NCI-H2171 treated with DMSO at 0.1 percent for 48 hours (cell line): ENCODE measurements around the gene COL8A2.

Source experiments
- DNase-seq: peaks from one replicate; lab custom pipeline; 2025; lab: John Stamatoyannopoulos, UW

COL8A2 gene

GRCh38 chr1:36109041-36109679 is 15.9 kb downstream of the COL8A2 start:
- no peak for DNase-seq

GRCh38 chr1:36108314-36108713 is 16.7 kb downstream of the COL8A2 start:
- DNase-seq = no peak

- no peak for DNase-seq
Measured at GRCh38 chr1:36107394-36107793, 17.6 kb downstream of the COL8A2 start.

- DNase-seq = no peak
Measured at GRCh38 chr1:36106269-36106668, 18.8 kb downstream of the COL8A2 start.

GRCh38 chr1:36101546-36101945 is 23.5 kb downstream of the COL8A2 start:
- DNase-seq = no peak

- no peak for DNase-seq
Measured at GRCh38 chr1:36100376-36100775, 24.6 kb downstream of the COL8A2 start.

GRCh38 chr1:36099681-36100341 is 25.2 kb downstream of the COL8A2 start:
- DNase-seq = peak; percentile 75

- no peak for DNase-seq
Measured at GRCh38 chr1:36098650-36099365, 26.2 kb downstream of the COL8A2 start.

GRCh38 chr1:36097693-36098585 is 27.1 kb downstream of the COL8A2 start:
- no peak for DNase-seq

- DNase-seq = peak; percentile 33
Measured at GRCh38 chr1:36096500-36097432, 28.3 kb downstream of the COL8A2 start.

GRCh38 chr1:36095760-36096405 is 29.1 kb downstream of the COL8A2 start:
- DNase-seq = no peak

- DNase-seq = no peak
Measured at GRCh38 chr1:36094621-36095061, 30.4 kb downstream of the COL8A2 start.

GRCh38 chr1:36093929-36094328 is 31.1 kb downstream of the COL8A2 start:
- DNase-seq = no peak

GRCh38 chr1:36093226-36093625 is 31.8 kb downstream of the COL8A2 start:
- DNase-seq = no peak

GRCh38 chr1:36092798-36093185 is 32.2 kb downstream of the COL8A2 start:
- DNase-seq = no peak

GRCh38 chr1:36092166-36092797 is 32.7 kb downstream of the COL8A2 start:
- no peak for DNase-seq

GRCh38 chr1:36091698-36092097 is 33.3 kb downstream of the COL8A2 start:
- no peak for DNase-seq

- no peak for DNase-seq
Measured at GRCh38 chr1:36091141-36091540, 33.9 kb downstream of the COL8A2 start.

- DNase-seq = no peak
Measured at GRCh38 chr1:36089393-36090121, 35.5 kb downstream of the COL8A2 start.
